Cardiac muscle cell (in vitro differentiated cells and primary cell): ENCODE measurements around the gene ZNF778. TPM values are rescaled to one million over a fixed set of nuclear protein-coding genes. Genes with fewer than 3 reads are reported as not detected.
A peak's percentile ranks its signal among the peaks of the same experiment; 100 is the strongest.
"Not testable (repeated sequence)": the region's sequence is repeated elsewhere in the genome, so short reads cannot be mapped to it uniquely, and the experiment has no call there.

ENCODE experiments used
- DNase-seq, 2 donors: peaks; one replicate each; pipeline versions ENCODE4 v3.0.0 to v3.0.0-alpha.2; 2010 to 2017; ENCODE audit warnings: low read depth in 1 of 2, low spot score in 1 of 2
- H3K27ac ChIP-seq: fragments of 200-600 bp; sonication (generic); 2 replicates; pipeline ENCODE4 v1.5.1; 2016
- H3K27me3 ChIP-seq: fragments of 200-600 bp; sonication (generic); 2 replicates; pipeline ENCODE4 v1.6.0; 2016; ENCODE audit warnings: control low read depth
- H3K36me3 ChIP-seq: fragments of 200-600 bp; sonication (generic); 2 replicates; pipeline ENCODE4 v1.5.1; 2016; ENCODE audit warnings: control low read depth
- H3K4me1 ChIP-seq: fragments of 200-600 bp; sonication (generic); 2 replicates; pipeline ENCODE4 v1.8.1; 2017; ENCODE audit warnings: low read depth, mild to moderate bottlenecking, mixed run types
- H3K4me3 ChIP-seq: fragments of 200-600 bp; sonication (generic); 2 replicates; pipeline ENCODE4 v1.5.1; 2016; ENCODE audit warnings: mild to moderate bottlenecking
- H3K9me3 ChIP-seq: fragments of 200-600 bp; sonication (generic); 2 replicates; pipeline ENCODE4 v1.5.1; 2017; ENCODE audit warnings: low read depth, mild to moderate bottlenecking, control low read depth
- polyA plus RNA-seq: library from polyadenylated mRNA; unstranded; fragments of >200 nt; fragmentation: Nextera tagmentation; extraction: Ambion mirVana; gene quantifications from 2 replicates; pipeline ENCODE4 v1.2.1, GENCODE V29; 2016
- total RNA-seq: library from RNA; depleted of rRNA; stranded (reverse); fragments of >200 nt; gene quantifications from 2 replicates; pipeline ENCODE4 v1.2.3, GENCODE V29; 2016
- TF ChIP-seq, protein P1 (sequence below): IDR thresholded peaks from 2 replicates; pipeline ENCODE4 v1.5.1; 2012; ENCODE audit warnings: low read depth, mild to moderate bottlenecking, low read length

The ZNF778 gene
- total and polyA plus RNA-seq, 2 experiments from 2014 or later, result 4.1 to 25.8 TPM

DNA sequence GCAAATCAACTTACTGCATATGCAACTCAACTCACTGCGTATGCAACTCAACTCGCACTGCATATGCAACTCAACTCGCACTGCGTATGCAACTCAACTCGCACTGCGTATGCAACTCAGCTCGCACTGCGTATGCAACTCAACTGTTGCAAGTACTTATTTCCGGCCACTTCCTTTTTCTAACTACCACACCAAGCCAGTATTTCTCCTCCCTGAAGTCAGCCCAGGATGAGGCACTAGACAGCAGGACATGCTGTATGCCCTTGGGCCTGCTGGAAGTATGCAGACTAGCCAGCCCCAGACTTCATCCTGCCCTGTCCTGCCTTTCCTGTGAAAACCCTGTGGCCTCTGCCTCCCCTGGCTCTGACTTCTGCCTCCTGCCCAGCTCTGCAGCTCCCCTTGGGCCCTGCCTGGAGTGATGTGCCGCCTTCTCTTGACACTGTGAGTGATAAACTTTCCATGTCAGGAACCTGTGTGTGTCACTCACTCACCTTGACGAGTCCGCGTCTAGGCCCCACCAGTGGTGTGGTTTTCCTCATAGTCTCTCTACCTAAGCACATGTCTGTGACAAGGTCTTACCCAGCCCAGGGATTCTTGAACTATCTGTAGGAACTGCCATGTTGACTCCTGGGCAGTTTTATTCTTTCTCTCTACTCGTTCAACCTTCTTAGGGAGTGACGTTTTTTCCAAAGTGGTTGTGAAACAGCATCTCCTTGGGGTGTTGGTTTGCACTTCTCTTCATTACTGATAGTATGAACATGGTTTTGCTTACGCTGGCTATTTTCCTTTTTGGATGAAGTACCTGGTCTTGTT lies 16.4 kb downstream of the ZNF778 start:
- no peaks in the 10 kb centered on the region for H3K4me1 ChIP-seq
- H3K27me3 ChIP-seq, result no peaks in the 10 kb centered on the region
- peaks cover 2% of the 10 kb centered on the region for H3K36me3 ChIP-seq
- no peaks in the 10 kb centered on the region for H3K9me3 ChIP-seq
- DNase-seq, result no peak
- no peak overlapping the region for H3K27ac ChIP-seq
- H3K4me3 ChIP-seq, result no peak overlapping the region
- TF ChIP-seq, protein P1, sequence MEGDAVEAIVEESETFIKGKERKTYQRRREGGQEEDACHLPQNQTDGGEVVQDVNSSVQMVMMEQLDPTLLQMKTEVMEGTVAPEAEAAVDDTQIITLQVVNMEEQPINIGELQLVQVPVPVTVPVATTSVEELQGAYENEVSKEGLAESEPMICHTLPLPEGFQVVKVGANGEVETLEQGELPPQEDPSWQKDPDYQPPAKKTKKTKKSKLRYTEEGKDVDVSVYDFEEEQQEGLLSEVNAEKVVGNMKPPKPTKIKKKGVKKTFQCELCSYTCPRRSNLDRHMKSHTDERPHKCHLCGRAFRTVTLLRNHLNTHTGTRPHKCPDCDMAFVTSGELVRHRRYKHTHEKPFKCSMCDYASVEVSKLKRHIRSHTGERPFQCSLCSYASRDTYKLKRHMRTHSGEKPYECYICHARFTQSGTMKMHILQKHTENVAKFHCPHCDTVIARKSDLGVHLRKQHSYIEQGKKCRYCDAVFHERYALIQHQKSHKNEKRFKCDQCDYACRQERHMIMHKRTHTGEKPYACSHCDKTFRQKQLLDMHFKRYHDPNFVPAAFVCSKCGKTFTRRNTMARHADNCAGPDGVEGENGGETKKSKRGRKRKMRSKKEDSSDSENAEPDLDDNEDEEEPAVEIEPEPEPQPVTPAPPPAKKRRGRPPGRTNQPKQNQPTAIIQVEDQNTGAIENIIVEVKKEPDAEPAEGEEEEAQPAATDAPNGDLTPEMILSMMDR, result no peak

DNA sequence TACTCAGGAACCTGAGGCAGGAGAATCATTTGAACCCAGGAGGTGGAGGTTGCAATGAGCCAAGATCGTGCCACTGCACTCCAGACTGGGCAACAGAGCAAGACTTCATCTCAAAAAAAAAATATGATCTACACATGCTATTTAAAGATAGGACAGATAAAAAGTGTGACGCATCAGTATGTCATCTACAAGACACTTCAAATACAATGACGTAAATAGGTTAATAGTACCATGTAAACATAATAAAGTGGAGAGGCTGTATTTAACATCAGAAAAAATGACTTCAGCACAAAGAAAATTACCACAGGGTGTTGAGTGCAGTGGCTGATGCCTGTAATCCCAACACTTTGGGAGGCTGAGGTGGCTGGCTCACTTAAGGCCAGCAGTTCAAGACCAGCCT lies 20.2 kb downstream of the ZNF778 start:
- Histone ChIP-seq H3K4me3 (no peak overlapping the region), H3K27me3 (no peaks in the 10 kb centered on the region), H3K4me1 (no peaks in the 10 kb centered on the region), H3K9me3 (no peaks in the 10 kb centered on the region), H3K36me3 (no peaks in the 10 kb centered on the region), H3K27ac (no peak overlapping the region)
- TF ChIP-seq, protein P1, result no peak
- DNase-seq, result no peak

DNA sequence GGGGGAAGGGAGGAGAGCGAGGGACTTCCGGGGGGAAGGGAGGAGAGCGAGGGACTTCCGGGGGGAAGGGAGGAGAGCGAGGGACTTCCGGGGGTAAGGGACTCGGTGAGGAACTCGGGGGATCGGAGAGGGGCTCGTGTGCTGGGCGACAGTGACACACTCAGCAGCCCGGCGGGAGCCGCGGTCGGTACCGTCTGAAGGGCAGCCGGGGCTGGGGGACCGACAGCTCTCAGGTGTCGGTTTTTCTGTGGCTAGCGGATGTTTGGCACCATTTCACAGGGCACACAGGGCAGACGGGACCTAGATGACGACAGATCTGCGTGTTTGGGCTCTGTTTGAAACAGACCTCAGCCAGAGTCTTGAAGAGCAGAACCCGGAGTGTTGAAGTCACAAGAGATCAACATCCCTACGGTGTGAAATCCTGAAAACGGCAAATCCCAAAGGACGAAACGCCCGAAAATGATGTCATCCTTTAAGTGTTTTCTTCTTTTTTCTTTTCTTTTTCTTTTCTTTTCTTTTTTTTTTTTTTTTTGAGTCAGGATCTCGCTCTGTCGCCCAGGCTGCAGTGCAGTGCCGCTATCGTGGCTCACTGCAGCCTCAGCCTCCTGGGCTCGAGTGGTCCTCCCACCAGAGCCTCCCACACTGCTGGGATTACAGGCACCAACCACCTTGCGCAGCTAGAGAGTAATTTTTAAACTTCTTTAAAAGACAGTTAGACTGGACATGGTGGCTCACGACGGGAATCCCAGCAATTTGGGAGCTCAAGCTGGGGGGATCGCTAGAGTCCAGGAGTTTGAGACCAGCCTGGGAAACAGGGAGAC lies 23.9 kb downstream of the ZNF778 start:
- TF ChIP-seq, protein P1, result no peak
- H3K4me3 ChIP-seq, result peak overlapping the region; percentile 85
- H3K4me1 ChIP-seq, result no peaks in the 10 kb centered on the region
- H3K27ac ChIP-seq, result peak overlapping the region; percentile 96
- DNase-seq, result peak; percentile 85 to 89
- H3K9me3 ChIP-seq, result no peaks in the 10 kb centered on the region
- no peaks in the 10 kb centered on the region for H3K27me3 ChIP-seq
- H3K36me3 ChIP-seq, result no peaks in the 10 kb centered on the region

DNA sequence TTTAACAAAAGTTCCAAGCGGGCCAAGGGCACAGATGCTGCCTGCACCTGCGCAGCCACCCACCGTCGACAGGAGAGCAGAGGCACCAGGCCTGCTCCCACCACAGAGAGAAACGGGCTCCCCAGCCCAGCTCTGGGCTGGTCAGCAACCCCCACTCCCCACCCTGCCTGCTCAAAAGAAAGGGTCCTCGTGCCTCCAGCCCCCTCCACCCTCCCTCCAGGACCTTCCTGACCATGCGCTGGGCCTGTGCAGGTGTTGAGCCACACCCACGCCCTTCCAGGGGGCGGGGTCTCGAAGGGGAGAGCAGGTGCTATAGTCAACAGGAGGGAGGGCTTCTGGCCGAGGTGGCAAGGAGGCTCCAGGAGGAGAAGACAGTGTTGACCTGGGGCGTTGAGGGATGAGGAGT lies 25.3 kb downstream of the ZNF778 start:
- no peak for DNase-seq
- H3K36me3 ChIP-seq, result no peaks in the 10 kb centered on the region
- TF ChIP-seq, protein P1, result no peak
- H3K9me3 ChIP-seq, result no peaks in the 10 kb centered on the region
- H3K4me1 ChIP-seq, result no peaks in the 10 kb centered on the region
- no peak overlapping the region for H3K4me3 ChIP-seq
- H3K27me3 ChIP-seq, result no peaks in the 10 kb centered on the region
- no peak overlapping the region for H3K27ac ChIP-seq

DNA sequence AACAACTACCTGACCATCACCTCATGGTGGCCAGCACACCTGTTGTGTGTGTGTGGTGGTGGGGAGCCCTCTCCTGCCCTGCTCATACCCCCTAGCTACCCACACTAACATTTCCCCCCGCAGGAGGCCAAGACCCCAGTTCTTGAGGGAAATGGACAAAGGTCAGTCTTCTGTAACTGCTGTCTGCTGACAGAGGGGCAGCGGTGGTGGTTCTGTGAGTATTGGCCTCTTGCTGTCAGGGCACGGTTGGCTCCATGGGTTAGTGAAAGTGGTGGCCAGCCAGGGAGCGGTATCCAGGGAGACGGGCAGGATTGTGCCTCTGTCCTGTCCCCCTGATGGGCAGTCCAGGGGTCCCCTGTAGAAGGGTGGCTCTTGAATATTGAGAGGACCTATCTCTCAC lies 26.2 kb downstream of the ZNF778 start:
- Histone ChIP-seq H3K27ac (peak overlapping the region; percentile 25), H3K27me3 (no peaks in the 10 kb centered on the region), H3K4me3 (no peak overlapping the region), H3K36me3 (no peaks in the 10 kb centered on the region), H3K9me3 (no peaks in the 10 kb centered on the region), H3K4me1 (no peaks in the 10 kb centered on the region)
- DNase-seq, result no peak
- TF ChIP-seq, protein P1, result no peak

DNA sequence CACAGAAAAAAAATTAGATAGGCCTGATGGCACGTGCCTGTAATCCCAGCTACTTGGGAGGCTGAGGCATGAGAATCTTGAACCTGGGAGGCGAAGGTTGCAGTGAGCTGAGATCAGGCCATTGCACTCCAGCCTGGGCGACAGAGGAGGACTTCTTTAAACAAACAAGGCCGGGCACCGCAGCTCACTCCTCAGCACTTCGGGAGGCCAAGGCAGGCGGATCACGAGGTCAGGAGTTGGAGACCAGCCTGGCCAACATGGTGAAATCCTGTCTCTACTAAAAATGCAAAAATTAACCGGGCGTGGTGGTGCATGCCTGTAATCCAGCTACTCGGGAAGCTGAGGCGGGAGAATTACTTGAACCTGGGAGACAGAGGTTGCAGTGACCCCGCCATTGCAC lies 26.8 kb downstream of the ZNF778 start:
- H3K27ac ChIP-seq, H3K4me3 ChIP-seq, H3K9me3 ChIP-seq, DNase-seq, H3K36me3 ChIP-seq, H3K27me3 ChIP-seq, H3K4me1 ChIP-seq: not testable (repeated sequence)
